Peyer's patch (tissue), 4 donors: Measurements from ENCODE around the gene PODXL2. TPM values are rescaled to one million over a fixed set of nuclear protein-coding genes. Genes with fewer than 3 reads are reported as not detected.

Experiments used
- DNase-seq, 3 donors: peaks; one replicate each; pipeline ENCODE4 v3.0.0-alpha.2; 2017 to 2019
- H3K27ac ChIP-seq, 4 donors: fragments of 200-600 bp; sonication (generic); one replicate each; pipeline ENCODE4 v1.5.1; 2016 to 2019
- H3K27me3 ChIP-seq, 2 donors: fragments of 200-600 bp; sonication (generic); one replicate each; pipeline ENCODE4 v1.5.1; 2019
- H3K36me3 ChIP-seq, 3 donors: fragments of 200-600 bp; sonication (generic); one replicate each; pipeline ENCODE4 v1.5.1; 2016 to 2019
- H3K4me1 ChIP-seq, 4 donors: fragments of 200-600 bp; sonication (generic); one replicate each; pipeline ENCODE4 v1.5.1; 2016 to 2019
- H3K4me3 ChIP-seq, 4 donors: fragments of 200-600 bp; sonication (generic); 1 replicate in 3 of 4; 2 replicates in 1 of 4; pipeline ENCODE4 v1.5.1; 2016 to 2019; ENCODE audit warnings: mild to moderate bottlenecking in 1 of 4
- H3K9me3 ChIP-seq, 4 donors: fragments of 200-600 bp; sonication (generic); one replicate each; pipeline ENCODE4 v1.5.1; 2016 to 2019; ENCODE audit warnings: mild to moderate bottlenecking in 1 of 4
- CTCF ChIP-seq, 6 experiments: fragments of 450-650 bp in 4 of 6; fragments of 200-600 bp in 2 of 6; sonication (generic) in 1 of 6; IDR thresholded peaks; one replicate each; pipeline ENCODE4 v1.5.1; 2017 to 2019; ENCODE audit warnings: antibody characterized with exemption in 6 of 6, mild to moderate bottlenecking in 3 of 6, moderate library complexity in 1 of 6
- POLR2A ChIP-seq, 2 donors: fragments of 450-650 bp; IDR thresholded peaks; one replicate each; pipeline ENCODE4 v1.5.1; 2017; ENCODE audit warnings: antibody characterized with exemption in 2 of 2, mild to moderate bottlenecking in 2 of 2, moderate library complexity in 2 of 2
- total RNA-seq, 4 donors: library from RNA; depleted of rRNA; stranded (reverse); fragments of >200 nt; gene quantifications; one replicate each; pipeline ENCODE4 v1.1.0, GENCODE V29; 2016

The PODXL2 gene
- total RNA-seq, 4 donors from 2014 or later, result 7.4 to 15.6 (median 9.9) TPM

GRCh38 chr3:127711021-127711695 is 82.2 kb downstream of the PODXL2 start:
- DNase-seq, result peak in 2 of 3 donors; percentile 23 to 24
- Histone ChIP-seq H3K27ac (no peak overlapping the region), H3K27me3 (no peaks in the 10 kb centered on the region), H3K9me3 (no peaks in the 10 kb centered on the region), H3K4me1 (no peaks in the 10 kb centered on the region), H3K4me3 (no peak overlapping the region), H3K36me3 (peaks cover 0 to 30% (median 0%) of the 10 kb centered on the region in 3 donors)
- TF ChIP-seq CTCF (IDR thresholded peaks at IDR 0.05) (no peak), POLR2A (IDR thresholded peaks at IDR 0.05) (no peak)

GRCh38 chr3:127711896-127712295 is 82.9 kb downstream of the PODXL2 start:
- Histone ChIP-seq H3K27ac (no peak overlapping the region), H3K4me3 (no peak overlapping the region), H3K4me1 (no peaks in the 10 kb centered on the region), H3K27me3 (no peaks in the 10 kb centered on the region), H3K36me3 (peaks cover 0 to 30% (median 0%) of the 10 kb centered on the region in 3 donors), H3K9me3 (no peaks in the 10 kb centered on the region)
- TF ChIP-seq POLR2A (IDR thresholded peaks at IDR 0.05) (no peak), CTCF (IDR thresholded peaks at IDR 0.05) (no peak)
- DNase-seq, result peak in 2 of 3 donors; percentile 28 to 31

GRCh38 chr3:127712461-127712860 is 83.5 kb downstream of the PODXL2 start:
- DNase-seq, result peak in 1 of 3 donors; percentile 34

GRCh38 chr3:127712881-127713771 is 84.1 kb downstream of the PODXL2 start:
- Histone ChIP-seq H3K4me3 (no peak overlapping the region), H3K36me3 (peaks cover 0 to 37% (median 0%) of the 10 kb centered on the region in 3 donors), H3K27me3 (no peaks in the 10 kb centered on the region), H3K27ac (peak overlapping the region in 1 of 4 donors; percentile 55), H3K9me3 (no peaks in the 10 kb centered on the region), H3K4me1 (peaks cover 0 to 5% (median 0%) of the 10 kb centered on the region in 4 donors)
- no peak for TF ChIP-seq CTCF (IDR thresholded peaks at IDR 0.05)
- no peak for TF ChIP-seq POLR2A (IDR thresholded peaks at IDR 0.05)
- DNase-seq, result peak in 1 of 3 donors; percentile 37

More at GRCh38 chr3:127712461-127712860, 83.5 kb downstream of the PODXL2 start:
- Histone ChIP-seq H3K4me3 (no peak overlapping the region), H3K4me1 (peaks cover 0 to 2% (median 0%) of the 10 kb centered on the region in 4 donors), H3K27me3 (no peaks in the 10 kb centered on the region), H3K9me3 (no peaks in the 10 kb centered on the region), H3K27ac (no peak overlapping the region), H3K36me3 (peaks cover 0 to 35% (median 0%) of the 10 kb centered on the region in 3 donors)
- TF ChIP-seq CTCF (IDR thresholded peaks at IDR 0.05) (no peak), POLR2A (IDR thresholded peaks at IDR 0.05) (no peak)

- no peaks in the 10 kb centered on the region for H3K27me3 ChIP-seq
- H3K36me3 ChIP-seq, result peaks cover 0 to 33% (median 0%) of the 10 kb centered on the region in 3 donors
- peak overlapping the region in 2 of 4 donors; percentile 21 to 39 for H3K27ac ChIP-seq
- H3K4me1 ChIP-seq, result peaks cover 0 to 5% (median 0%) of the 10 kb centered on the region in 4 donors
- no peak overlapping the region for H3K4me3 ChIP-seq
- H3K9me3 ChIP-seq, result no peaks in the 10 kb centered on the region
- DNase-seq, result peak in 1 of 3 donors; percentile 14
- TF ChIP-seq CTCF (IDR thresholded peaks at IDR 0.05) (no peak), POLR2A (IDR thresholded peaks at IDR 0.05) (no peak)
Observed at GRCh38 chr3:127714125-127714571, 85.2 kb downstream of the PODXL2 start.
